GM23338 (cell line): Measurements from ENCODE around the gene KHDC1. TPM values are rescaled to one million over a fixed set of nuclear protein-coding genes. Genes with fewer than 3 reads are reported as not detected.

Experiments
- ATAC-seq: fragments of 200-7000 bp; cut with Tn5 transposase; 3 replicates; pipeline ENCODE4 v1.9.1; 2020
- DNase-seq: peaks from one replicate; pipeline ENCODE4 v3.0.0-alpha.2; 2015; ENCODE audit warnings: low spot score
- H2AFZ ChIP-seq: fragments of 200-600 bp; sonication (generic); 2 replicates; pipeline ENCODE4 v1.8.0; 2016; ENCODE audit warnings: antibody characterized with exemption, mild to moderate bottlenecking, moderate library complexity
- H3F3A ChIP-seq: fragments of 200-600 bp; sonication (generic); replicated peaks from 2 replicates; pipeline ENCODE4 v1.8.0; 2017; ENCODE audit warnings: antibody characterized with exemption, mixed run types, low read depth
- H3K27ac ChIP-seq: fragments of 200-600 bp; sonication (generic); 2 replicates; pipeline ENCODE4 v1.6.1; 2016; ENCODE audit warnings: low read depth
- H3K27me3 ChIP-seq: fragments of 200-600 bp; sonication (generic); 2 replicates; pipeline ENCODE4 v1.8.0; 2016; ENCODE audit warnings: mild to moderate bottlenecking, mixed run types, moderate library complexity; ENCODE audit not compliant: insufficient read depth
- H3K36me3 ChIP-seq: fragments of 200-600 bp; sonication (generic); 2 replicates; pipeline ENCODE4 v1.8.0; 2016; ENCODE audit warnings: mild to moderate bottlenecking; ENCODE audit not compliant: insufficient read depth
- H3K4me1 ChIP-seq: fragments of 200-600 bp; sonication (generic); 2 replicates; pipeline ENCODE4 v1.8.0; 2016; ENCODE audit warnings: mild to moderate bottlenecking, moderate library complexity; ENCODE audit not compliant: insufficient read depth
- H3K4me2 ChIP-seq: fragments of 200-600 bp; sonication (generic); 2 replicates; pipeline ENCODE4 v1.7.1; 2017; ENCODE audit warnings: mixed run types
- H3K4me3 ChIP-seq: fragments of 200-600 bp; sonication (generic); 2 replicates; pipeline ENCODE4 v1.6.1; 2016; ENCODE audit warnings: mixed run types
- H3K79me2 ChIP-seq: fragments of 200-600 bp; sonication (generic); replicated peaks from 2 replicates; pipeline ENCODE4 v1.8.0; 2017; ENCODE audit warnings: mild to moderate bottlenecking; ENCODE audit not compliant: insufficient read depth
- H3K9me2 ChIP-seq: fragments of 200-600 bp; sonication (generic); 2 replicates; pipeline ENCODE4 v1.8.0; 2017; ENCODE audit not compliant: insufficient read depth
- H4K20me1 ChIP-seq: fragments of 200-600 bp; sonication (generic); replicated peaks from 2 replicates; pipeline ENCODE4 v1.8.0; 2017; ENCODE audit warnings: mild to moderate bottlenecking; ENCODE audit not compliant: insufficient read depth
- H3K27ac Mint-ChIP-seq: 2 replicates; pipeline ENCODE4 v1.8.0; 2020; ENCODE audit warnings: inconsistent platforms, mild to moderate bottlenecking, moderate library complexity, mixed read lengths
- H3K27me3 Mint-ChIP-seq: 3 replicates; pipeline ENCODE4 v1.8.0; 2022; ENCODE audit warnings: low read depth, mild to moderate bottlenecking, moderate library complexity, mixed read lengths, inconsistent platforms; ENCODE audit not compliant: insufficient read depth, poor library complexity
- H3K36me3 Mint-ChIP-seq: 3 replicates; pipeline ENCODE4 v1.8.0; 2021; ENCODE audit warnings: low read depth, mild to moderate bottlenecking, inconsistent platforms, moderate library complexity, mixed read lengths
- H3K4me1 Mint-ChIP-seq: 3 replicates; pipeline ENCODE4 v1.8.0; 2020; ENCODE audit warnings: mild to moderate bottlenecking, inconsistent platforms, mixed read lengths
- H3K4me3 Mint-ChIP-seq: 3 replicates; pipeline ENCODE4 v1.8.0; 2021; ENCODE audit warnings: moderate library complexity, mild to moderate bottlenecking, inconsistent platforms, mixed read lengths
- H3K9me3 Mint-ChIP-seq: 3 replicates; pipeline ENCODE4 v1.8.0; 2020; ENCODE audit warnings: moderate library complexity, mild to moderate bottlenecking, inconsistent platforms, mixed read lengths
- CREB1 ChIP-seq: fragments of 250-450 bp; sonication (Bioruptor Pico); IDR thresholded peaks from 2 replicates; pipeline ENCODE4 v1.5.0; 2020; ENCODE audit warnings: low read depth, mild to moderate bottlenecking, moderate library complexity
- EZH2 ChIP-seq: fragments of 200-600 bp; sonication (generic); IDR thresholded peaks from one replicate; pipeline ENCODE4 v1.8.0; 2017; ENCODE audit warnings: antibody characterized with exemption, mild to moderate bottlenecking, low read depth; ENCODE audit not compliant: unreplicated experiment
- EZH2phosphoT487 ChIP-seq: fragments of 200-600 bp; sonication (generic); IDR thresholded peaks from one replicate; pipeline ENCODE4 v1.8.1; 2018; ENCODE audit warnings: antibody characterized with exemption; ENCODE audit not compliant: unreplicated experiment
- JUNB ChIP-seq: IDR thresholded peaks from one replicate; pipeline ENCODE4 v1.6.1; 2016; ENCODE audit warnings: antibody characterized with exemption; ENCODE audit not compliant: unreplicated experiment
- NANOG ChIP-seq: IDR thresholded peaks from 2 replicates; pipeline ENCODE4 v1.6.1; 2016; ENCODE audit warnings: antibody characterized with exemption, borderline replicate concordance
- POLR2AphosphoS5 ChIP-seq: IDR thresholded peaks from 2 replicates; pipeline ENCODE4 v1.6.1; 2016; ENCODE audit warnings: antibody characterized with exemption, low read depth
- STAT1 ChIP-seq: IDR thresholded peaks from one replicate; pipeline ENCODE4 v1.6.1; 2016; ENCODE audit warnings: antibody characterized with exemption; ENCODE audit not compliant: unreplicated experiment
- ZNF114 ChIP-seq: fragments of 250-450 bp; sonication (Bioruptor Pico); IDR thresholded peaks from 2 replicates; pipeline ENCODE4 v1.5.0; 2020; ENCODE audit warnings: mild to moderate bottlenecking, moderate library complexity
- ZNF331 ChIP-seq: fragments of 250-450 bp; sonication (Bioruptor Pico); IDR thresholded peaks from 2 replicates; pipeline ENCODE4 v1.5.0; 2020; ENCODE audit warnings: low read depth, mild to moderate bottlenecking, moderate library complexity
- polyA plus RNA-seq: library from polyadenylated mRNA; unstranded; fragments of >200 nt; fragmentation: Nextera tagmentation; extraction: Ambion mirVana; gene quantifications from 2 replicates; pipeline ENCODE4 v1.2.1, GENCODE V29; 2016
- total RNA-seq: library from RNA; depleted of rRNA; stranded (reverse); fragments of >200 nt; shearing (Covaris generic); gene quantifications from 2 replicates; pipeline ENCODE4 v1.2.3, GENCODE V29; 2014
- TF ChIP-seq, protein P1 (sequence below): IDR thresholded peaks from one replicate; pipeline ENCODE4 v1.6.1; 2018; ENCODE audit warnings: antibody characterized with exemption; ENCODE audit not compliant: unreplicated experiment
- TF ChIP-seq, protein P2 (sequence below): IDR thresholded peaks from 2 replicates; pipeline ENCODE4 v1.6.1; 2016; ENCODE audit warnings: antibody characterized with exemption
- TF ChIP-seq, protein P3 (sequence below): fragments of 250-450 bp; sonication (Bioruptor Pico); IDR thresholded peaks from 2 replicates; pipeline ENCODE4 v1.5.0; 2020; ENCODE audit warnings: mild to moderate bottlenecking, moderate library complexity

KHDC1 gene
- total and polyA plus RNA-seq, 2 experiments from 2014 or later: 5.6 to 6.9 TPM

DNA sequence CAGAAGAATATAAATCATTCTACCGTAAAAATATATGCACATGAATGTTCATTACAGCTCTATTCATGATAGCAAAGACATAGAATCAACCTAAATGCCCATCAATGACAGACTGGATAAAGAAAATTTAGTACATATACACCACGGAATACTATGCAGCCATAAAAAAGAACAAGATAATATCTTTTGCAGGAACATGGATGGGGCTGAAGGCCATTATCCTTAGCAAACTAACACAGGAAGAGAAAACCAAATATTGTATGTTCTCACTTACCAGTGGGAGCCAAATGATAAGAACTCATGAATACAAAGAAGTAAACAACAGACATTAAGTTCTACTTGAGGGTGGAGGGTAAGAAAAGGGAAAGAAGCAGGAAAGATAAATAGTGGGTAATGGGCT is 46.1 kb downstream of the KHDC1 start:
- Histone ChIP-seq H3K4me1 (no peaks in the 10 kb centered on the region), H2AFZ (no peak overlapping the region), H3K4me2 (no peak overlapping the region), H3K4me3 (no peak overlapping the region), H4K20me1 (no peaks in the 10 kb centered on the region), H3K36me3 (no peaks in the 10 kb centered on the region), H3F3A (no peaks in the 10 kb centered on the region), H3K27ac (no peak overlapping the region), H3K9me2 (no peaks in the 10 kb centered on the region), H3K79me2 (no peaks in the 10 kb centered on the region), H3K27me3 (no peaks in the 10 kb centered on the region)
- ATAC-seq (no peak), DNase-seq (no peak)
- TF ChIP-seq EZH2 (no peak), ZNF331 (no peak), NANOG (no peak), ZNF114 (CRISPR knock-in tag) (no peak)
- TF ChIP-seq, protein P1, sequence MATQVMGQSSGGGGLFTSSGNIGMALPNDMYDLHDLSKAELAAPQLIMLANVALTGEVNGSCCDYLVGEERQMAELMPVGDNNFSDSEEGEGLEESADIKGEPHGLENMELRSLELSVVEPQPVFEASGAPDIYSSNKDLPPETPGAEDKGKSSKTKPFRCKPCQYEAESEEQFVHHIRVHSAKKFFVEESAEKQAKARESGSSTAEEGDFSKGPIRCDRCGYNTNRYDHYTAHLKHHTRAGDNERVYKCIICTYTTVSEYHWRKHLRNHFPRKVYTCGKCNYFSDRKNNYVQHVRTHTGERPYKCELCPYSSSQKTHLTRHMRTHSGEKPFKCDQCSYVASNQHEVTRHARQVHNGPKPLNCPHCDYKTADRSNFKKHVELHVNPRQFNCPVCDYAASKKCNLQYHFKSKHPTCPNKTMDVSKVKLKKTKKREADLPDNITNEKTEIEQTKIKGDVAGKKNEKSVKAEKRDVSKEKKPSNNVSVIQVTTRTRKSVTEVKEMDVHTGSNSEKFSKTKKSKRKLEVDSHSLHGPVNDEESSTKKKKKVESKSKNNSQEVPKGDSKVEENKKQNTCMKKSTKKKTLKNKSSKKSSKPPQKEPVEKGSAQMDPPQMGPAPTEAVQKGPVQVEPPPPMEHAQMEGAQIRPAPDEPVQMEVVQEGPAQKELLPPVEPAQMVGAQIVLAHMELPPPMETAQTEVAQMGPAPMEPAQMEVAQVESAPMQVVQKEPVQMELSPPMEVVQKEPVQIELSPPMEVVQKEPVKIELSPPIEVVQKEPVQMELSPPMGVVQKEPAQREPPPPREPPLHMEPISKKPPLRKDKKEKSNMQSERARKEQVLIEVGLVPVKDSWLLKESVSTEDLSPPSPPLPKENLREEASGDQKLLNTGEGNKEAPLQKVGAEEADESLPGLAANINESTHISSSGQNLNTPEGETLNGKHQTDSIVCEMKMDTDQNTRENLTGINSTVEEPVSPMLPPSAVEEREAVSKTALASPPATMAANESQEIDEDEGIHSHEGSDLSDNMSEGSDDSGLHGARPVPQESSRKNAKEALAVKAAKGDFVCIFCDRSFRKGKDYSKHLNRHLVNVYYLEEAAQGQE: no peak
- no peaks in the 10 kb centered on the region for H3K9me3 Mint-ChIP-seq
- no peaks in the 10 kb centered on the region for H3K27me3 Mint-ChIP-seq
- H3K36me3 Mint-ChIP-seq: no peaks in the 10 kb centered on the region
- H3K4me1 Mint-ChIP-seq: no peaks in the 10 kb centered on the region
- no peak overlapping the region for H3K4me3 Mint-ChIP-seq
- no peak overlapping the region for H3K27ac Mint-ChIP-seq

DNA sequence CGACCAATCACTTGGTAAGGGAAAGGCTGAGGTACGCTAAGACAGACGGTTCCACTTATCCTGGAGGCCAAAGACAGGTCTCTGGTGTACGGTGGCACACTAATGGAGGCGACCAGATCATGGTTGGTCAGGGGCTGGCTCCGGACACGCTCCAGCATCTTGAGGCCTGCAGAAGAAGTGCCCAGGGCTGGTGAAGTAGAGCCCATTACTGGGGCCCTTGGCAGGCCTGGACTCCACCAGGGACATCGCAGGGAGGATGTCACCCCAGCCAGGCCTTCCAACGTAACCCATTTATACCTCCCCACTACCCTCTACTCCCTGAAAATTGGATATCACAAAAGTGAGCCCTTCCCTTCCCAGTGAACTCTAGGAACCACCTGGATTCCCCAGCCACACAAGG is 53.9 kb downstream of the KHDC1 start:
- Mint-ChIP-seq H3K4me1 (peaks cover 5% of the 10 kb centered on the region), H3K4me3 (no peak overlapping the region), H3K27ac (no peak overlapping the region), H3K27me3 (peaks cover 8% of the 10 kb centered on the region), H3K9me3 (peaks cover 28% of the 10 kb centered on the region), H3K36me3 (peaks cover 16% of the 10 kb centered on the region; the same call in 2 of the 3 replicates)
- Histone ChIP-seq H3K4me1 (peaks cover 5% of the 10 kb centered on the region), H2AFZ (no peak overlapping the region), H3K79me2 (no peaks in the 10 kb centered on the region), H3K36me3 (no peaks in the 10 kb centered on the region), H3F3A (no peaks in the 10 kb centered on the region), H3K27me3 (no peaks in the 10 kb centered on the region), H3K27ac (no peak overlapping the region), H3K4me3 (no peak overlapping the region), H4K20me1 (no peaks in the 10 kb centered on the region), H3K9me2 (no peaks in the 10 kb centered on the region), H3K4me2 (no peak overlapping the region)
- DNase-seq (no peak), ATAC-seq (no peak)
- TF ChIP-seq, protein P2, sequence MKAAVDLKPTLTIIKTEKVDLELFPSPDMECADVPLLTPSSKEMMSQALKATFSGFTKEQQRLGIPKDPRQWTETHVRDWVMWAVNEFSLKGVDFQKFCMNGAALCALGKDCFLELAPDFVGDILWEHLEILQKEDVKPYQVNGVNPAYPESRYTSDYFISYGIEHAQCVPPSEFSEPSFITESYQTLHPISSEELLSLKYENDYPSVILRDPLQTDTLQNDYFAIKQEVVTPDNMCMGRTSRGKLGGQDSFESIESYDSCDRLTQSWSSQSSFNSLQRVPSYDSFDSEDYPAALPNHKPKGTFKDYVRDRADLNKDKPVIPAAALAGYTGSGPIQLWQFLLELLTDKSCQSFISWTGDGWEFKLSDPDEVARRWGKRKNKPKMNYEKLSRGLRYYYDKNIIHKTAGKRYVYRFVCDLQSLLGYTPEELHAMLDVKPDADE: no peak
- TF ChIP-seq POLR2AphosphoS5 (no peak), EZH2 (no peak), NANOG (no peak), CREB1 (CRISPR knock-in tag) (no peak), ZNF114 (CRISPR knock-in tag) (no peak), ZNF331 (no peak), STAT1 (no peak), EZH2phosphoT487 (no peak), JUNB (no peak)
- TF ChIP-seq, protein P3, sequence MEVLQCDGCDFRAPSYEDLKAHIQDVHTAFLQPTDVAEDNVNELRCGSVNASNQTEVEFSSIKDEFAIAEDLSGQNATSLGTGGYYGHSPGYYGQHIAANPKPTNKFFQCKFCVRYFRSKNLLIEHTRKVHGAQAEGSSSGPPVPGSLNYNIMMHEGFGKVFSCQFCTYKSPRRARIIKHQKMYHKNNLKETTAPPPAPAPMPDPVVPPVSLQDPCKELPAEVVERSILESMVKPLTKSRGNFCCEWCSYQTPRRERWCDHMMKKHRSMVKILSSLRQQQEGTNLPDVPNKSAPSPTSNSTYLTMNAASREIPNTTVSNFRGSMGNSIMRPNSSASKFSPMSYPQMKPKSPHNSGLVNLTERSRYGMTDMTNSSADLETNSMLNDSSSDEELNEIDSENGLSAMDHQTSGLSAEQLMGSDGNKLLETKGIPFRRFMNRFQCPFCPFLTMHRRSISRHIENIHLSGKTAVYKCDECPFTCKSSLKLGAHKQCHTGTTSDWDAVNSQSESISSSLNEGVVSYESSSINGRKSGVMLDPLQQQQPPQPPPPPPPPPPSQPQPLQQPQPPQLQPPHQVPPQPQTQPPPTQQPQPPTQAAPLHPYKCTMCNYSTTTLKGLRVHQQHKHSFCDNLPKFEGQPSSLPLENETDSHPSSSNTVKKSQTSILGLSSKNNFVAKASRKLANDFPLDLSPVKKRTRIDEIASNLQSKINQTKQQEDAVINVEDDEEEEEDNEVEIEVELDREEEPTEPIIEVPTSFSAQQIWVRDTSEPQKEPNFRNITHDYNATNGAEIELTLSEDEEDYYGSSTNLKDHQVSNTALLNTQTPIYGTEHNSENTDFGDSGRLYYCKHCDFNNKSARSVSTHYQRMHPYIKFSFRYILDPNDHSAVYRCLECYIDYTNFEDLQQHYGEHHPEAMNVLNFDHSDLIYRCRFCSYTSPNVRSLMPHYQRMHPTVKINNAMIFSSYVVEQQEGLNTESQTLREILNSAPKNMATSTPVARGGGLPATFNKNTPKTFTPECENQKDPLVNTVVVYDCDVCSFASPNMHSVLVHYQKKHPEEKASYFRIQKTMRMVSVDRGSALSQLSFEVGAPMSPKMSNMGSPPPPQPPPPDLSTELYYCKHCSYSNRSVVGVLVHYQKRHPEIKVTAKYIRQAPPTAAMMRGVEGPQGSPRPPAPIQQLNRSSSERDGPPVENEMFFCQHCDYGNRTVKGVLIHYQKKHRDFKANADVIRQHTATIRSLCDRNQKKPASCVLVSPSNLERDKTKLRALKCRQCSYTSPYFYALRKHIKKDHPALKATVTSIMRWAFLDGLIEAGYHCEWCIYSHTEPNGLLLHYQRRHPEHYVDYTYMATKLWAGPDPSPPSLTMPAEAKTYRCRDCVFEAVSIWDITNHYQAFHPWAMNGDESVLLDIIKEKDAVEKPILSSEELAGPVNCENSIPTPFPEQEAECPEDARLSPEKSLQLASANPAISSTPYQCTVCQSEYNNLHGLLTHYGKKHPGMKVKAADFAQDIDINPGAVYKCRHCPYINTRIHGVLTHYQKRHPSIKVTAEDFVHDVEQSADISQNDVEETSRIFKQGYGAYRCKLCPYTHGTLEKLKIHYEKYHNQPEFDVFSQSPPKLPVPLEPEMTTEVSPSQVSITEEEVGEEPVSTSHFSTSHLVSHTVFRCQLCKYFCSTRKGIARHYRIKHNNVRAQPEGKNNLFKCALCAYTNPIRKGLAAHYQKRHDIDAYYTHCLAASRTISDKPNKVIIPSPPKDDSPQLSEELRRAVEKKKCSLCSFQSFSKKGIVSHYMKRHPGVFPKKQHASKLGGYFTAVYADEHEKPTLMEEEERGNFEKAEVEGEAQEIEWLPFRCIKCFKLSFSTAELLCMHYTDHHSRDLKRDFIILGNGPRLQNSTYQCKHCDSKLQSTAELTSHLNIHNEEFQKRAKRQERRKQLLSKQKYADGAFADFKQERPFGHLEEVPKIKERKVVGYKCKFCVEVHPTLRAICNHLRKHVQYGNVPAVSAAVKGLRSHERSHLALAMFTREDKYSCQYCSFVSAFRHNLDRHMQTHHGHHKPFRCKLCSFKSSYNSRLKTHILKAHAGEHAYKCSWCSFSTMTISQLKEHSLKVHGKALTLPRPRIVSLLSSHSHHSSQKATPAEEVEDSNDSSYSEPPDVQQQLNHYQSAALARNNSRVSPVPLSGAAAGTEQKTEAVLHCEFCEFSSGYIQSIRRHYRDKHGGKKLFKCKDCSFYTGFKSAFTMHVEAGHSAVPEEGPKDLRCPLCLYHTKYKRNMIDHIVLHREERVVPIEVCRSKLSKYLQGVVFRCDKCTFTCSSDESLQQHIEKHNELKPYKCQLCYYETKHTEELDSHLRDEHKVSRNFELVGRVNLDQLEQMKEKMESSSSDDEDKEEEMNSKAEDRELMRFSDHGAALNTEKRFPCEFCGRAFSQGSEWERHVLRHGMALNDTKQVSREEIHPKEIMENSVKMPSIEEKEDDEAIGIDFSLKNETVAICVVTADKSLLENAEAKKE (CRISPR knock-in tag): no peak
